Activated naive CD4-positive, alpha-beta T cell treated with anti-CD3 and anti-CD28 coated beads, Interleukin-2, amount 10 ng/mL, durations not matched to agents 7 days and 5 days (primary cell): ENCODE measurements around the gene NIT1.
"Not testable (repeated sequence)": the region's sequence is repeated elsewhere in the genome, so short reads cannot be mapped to it uniquely, and the experiment has no call there.

Source experiments
- CTCF ChIA-PET: fragments of 350-600 bp; sonication (Branson Sonifier 250); formaldehyde crosslinking; loops from one replicate; lab custom pipeline; 2021; ENCODE audit warnings: antibody characterized with exemption; lab: Charles Lee
- DNase-seq: peaks from one replicate; pipeline ENCODE4 v3.0.0-alpha.2; 2020
- H3K27ac Mint-ChIP-seq: one replicate; pipeline ENCODE4 v1.8.0; 2021; ENCODE audit warnings: mild to moderate bottlenecking, moderate library complexity, mixed read lengths
- H3K27me3 Mint-ChIP-seq: one replicate; pipeline ENCODE4 v1.8.0; 2021; ENCODE audit warnings: mild to moderate bottlenecking, mixed read lengths
- H3K36me3 Mint-ChIP-seq: one replicate; pipeline ENCODE4 v1.8.0; 2021; ENCODE audit warnings: mixed read lengths
- H3K4me1 Mint-ChIP-seq: one replicate; pipeline ENCODE4 v1.8.0; 2021; ENCODE audit warnings: mixed read lengths
- H3K4me3 Mint-ChIP-seq: one replicate; pipeline ENCODE4 v1.8.0; 2021; ENCODE audit warnings: mild to moderate bottlenecking, moderate library complexity, mixed read lengths
- H3K9me3 Mint-ChIP-seq: one replicate; pipeline ENCODE4 v1.8.0; 2021; ENCODE audit warnings: mixed read lengths

NIT1 gene

GRCh38 chr1:161111527-161111926 lies 6.4 kb upstream of the NIT1 start:
- no peaks in the 10 kb centered on the region for H3K27me3 Mint-ChIP-seq
- DNase-seq = no peak
- peaks cover 30% of the 10 kb centered on the region for H3K36me3 Mint-ChIP-seq
- no peak overlapping the region for H3K27ac Mint-ChIP-seq
- no peaks in the 10 kb centered on the region for H3K9me3 Mint-ChIP-seq
- CTCF ChIA-PET = interaction anchor here (2.0 kb wide), 1 partner anchor 14 kb away, joined by 7 read pairs; the partner anchor contains the start of gene KLHDC9
- no peak overlapping the region for H3K4me3 Mint-ChIP-seq
- peaks cover 40% of the 10 kb centered on the region for H3K4me1 Mint-ChIP-seq

GRCh38 chr1:161113915-161114314 lies 4.0 kb upstream of the NIT1 start:
- Mint-ChIP-seq H3K36me3 (peaks cover 27% of the 10 kb centered on the region), H3K4me3 (no peak overlapping the region), H3K4me1 (peaks cover 57% of the 10 kb centered on the region), H3K27me3 (no peaks in the 10 kb centered on the region), H3K27ac (no peak overlapping the region), H3K9me3 (no peaks in the 10 kb centered on the region)
- no peak for DNase-seq
- CTCF ChIA-PET = no interaction called here

GRCh38 chr1:161114556-161114955 lies 3.3 kb upstream of the NIT1 start:
- no peak overlapping the region for H3K27ac Mint-ChIP-seq
- H3K4me3 Mint-ChIP-seq = no peak overlapping the region
- CTCF ChIA-PET = no interaction called here
- no peaks in the 10 kb centered on the region for H3K9me3 Mint-ChIP-seq
- no peak for DNase-seq
- peaks cover 27% of the 10 kb centered on the region for H3K36me3 Mint-ChIP-seq
- H3K27me3 Mint-ChIP-seq = no peaks in the 10 kb centered on the region
- peaks cover 63% of the 10 kb centered on the region for H3K4me1 Mint-ChIP-seq

GRCh38 chr1:161115132-161115711 lies 2.7 kb upstream of the NIT1 start:
- Mint-ChIP-seq H3K36me3 (peaks cover 32% of the 10 kb centered on the region), H3K4me1 (peaks cover 70% of the 10 kb centered on the region), H3K27ac (peak overlapping the region; percentile 97), H3K27me3 (no peaks in the 10 kb centered on the region), H3K9me3 (no peaks in the 10 kb centered on the region), H3K4me3 (no peak overlapping the region)
- DNase-seq = no peak
- CTCF ChIA-PET = no interaction called here

- H3K27ac Mint-ChIP-seq = peak overlapping the region; percentile 97
- not testable (repeated sequence) for H3K9me3 Mint-ChIP-seq, DNase-seq, H3K27me3 Mint-ChIP-seq
- H3K36me3 Mint-ChIP-seq = peaks cover 38% of the 10 kb centered on the region
- CTCF ChIA-PET = interaction anchor here (1.0 to 1.4 kb wide), 2 partner anchors 15 to 18 kb away, joined by 3 to 4 read pairs; no protein-coding TSS in a partner anchor
- peak overlapping the region; percentile 89 for H3K4me3 Mint-ChIP-seq
- peaks cover 73% of the 10 kb centered on the region for H3K4me1 Mint-ChIP-seq
Measured at GRCh38 chr1:161115961-161116360, 1.9 kb upstream of the NIT1 start.

- Mint-ChIP-seq H3K4me1 (peaks cover 57% of the 10 kb centered on the region), H3K27me3 (no peaks in the 10 kb centered on the region), H3K9me3 (no peaks in the 10 kb centered on the region), H3K4me3 (peak overlapping the region; percentile 89), H3K36me3 (peaks cover 50% of the 10 kb centered on the region), H3K27ac (peak overlapping the region; percentile 97)
- DNase-seq = peak; percentile 73
- CTCF ChIA-PET = interaction anchor here (0.9 to 1.0 kb wide), 4 partner anchors 8 to 22 kb away, joined by 3 to 4 read pairs (median 4); partner anchors contain the start of gene DEDD
Measured at GRCh38 chr1:161119092-161119903, 1.4 kb downstream of the NIT1 start.

GRCh38 chr1:161121042-161121650 lies 3.2 kb downstream of the NIT1 start:
- H3K9me3 Mint-ChIP-seq = no peaks in the 10 kb centered on the region
- H3K4me1 Mint-ChIP-seq = peaks cover 48% of the 10 kb centered on the region
- H3K4me3 Mint-ChIP-seq = no peak overlapping the region
- no peak for DNase-seq
- no peaks in the 10 kb centered on the region for H3K27me3 Mint-ChIP-seq
- peaks cover 54% of the 10 kb centered on the region for H3K36me3 Mint-ChIP-seq
- H3K27ac Mint-ChIP-seq = peak overlapping the region; percentile 75
- CTCF ChIA-PET = interaction anchor here (1.6 kb wide), 2 partner anchors 20 to 45 kb away, joined by 4 read pairs; partner anchors contain the start of gene PPOX

- Mint-ChIP-seq H3K27me3 (no peaks in the 10 kb centered on the region), H3K4me3 (no peak overlapping the region), H3K36me3 (peaks cover 54% of the 10 kb centered on the region), H3K4me1 (peaks cover 45% of the 10 kb centered on the region), H3K9me3 (no peaks in the 10 kb centered on the region), H3K27ac (no peak overlapping the region)
- DNase-seq = no peak
- CTCF ChIA-PET = interaction anchor here (0.7 to 1.6 kb wide), 3 partner anchors 17 to 44 kb away, joined by 3 to 4 read pairs (median 4); partner anchors contain the start of gene PPOX
Measured at GRCh38 chr1:161121834-161122233, 3.9 kb downstream of the NIT1 start.

- H3K36me3 Mint-ChIP-seq = peaks cover 65% of the 10 kb centered on the region
- H3K27ac Mint-ChIP-seq = no peak overlapping the region
- CTCF ChIA-PET = interaction anchor here (1.6 kb wide), 1 partner anchor 18 kb away, joined by 4 read pairs; no protein-coding TSS in a partner anchor
- H3K27me3 Mint-ChIP-seq = no peaks in the 10 kb centered on the region
- H3K9me3 Mint-ChIP-seq = no peaks in the 10 kb centered on the region
- peaks cover 50% of the 10 kb centered on the region for H3K4me1 Mint-ChIP-seq
- no peak for DNase-seq
- H3K4me3 Mint-ChIP-seq = no peak overlapping the region
Measured at GRCh38 chr1:161122967-161123366, 5.1 kb downstream of the NIT1 start.

- DNase-seq = no peak
- Mint-ChIP-seq H3K4me1 (peaks cover 59% of the 10 kb centered on the region), H3K9me3 (no peaks in the 10 kb centered on the region), H3K36me3 (peaks cover 60% of the 10 kb centered on the region), H3K27ac (no peak overlapping the region), H3K27me3 (no peaks in the 10 kb centered on the region), H3K4me3 (no peak overlapping the region)
- CTCF ChIA-PET = interaction anchor here (1.1 to 1.4 kb wide), 2 partner anchors 9 to 13 kb away, joined by 4 read pairs; no protein-coding TSS in a partner anchor
Measured at GRCh38 chr1:161127649-161128048, 9.7 kb downstream of the NIT1 start.

- DNase-seq = no peak
- Mint-ChIP-seq H3K4me1 (peaks cover 59% of the 10 kb centered on the region), H3K27ac (peak overlapping the region; percentile 31), H3K4me3 (no peak overlapping the region), H3K36me3 (peaks cover 51% of the 10 kb centered on the region), H3K9me3 (no peaks in the 10 kb centered on the region), H3K27me3 (no peaks in the 10 kb centered on the region)
- CTCF ChIA-PET = interaction anchor here (1.1 kb wide), 1 partner anchor 10 kb away, joined by 3 read pairs; no protein-coding TSS in a partner anchor
Measured at GRCh38 chr1:161128591-161129420, 10.9 kb downstream of the NIT1 start.

- DNase-seq = no peak
- Mint-ChIP-seq H3K36me3 (peaks cover 47% of the 10 kb centered on the region), H3K4me3 (peak overlapping the region; percentile 25), H3K27me3 (no peaks in the 10 kb centered on the region), H3K9me3 (no peaks in the 10 kb centered on the region), H3K27ac (peak overlapping the region; percentile 24), H3K4me1 (peaks cover 62% of the 10 kb centered on the region)
- CTCF ChIA-PET = interaction anchor here (0.6 kb wide), 1 partner anchor 53 kb away, joined by 4 read pairs; no protein-coding TSS in a partner anchor
Measured at GRCh38 chr1:161130266-161130665, 12.4 kb downstream of the NIT1 start.
